Measurements from ENCODE around the gene ARHGAP12. TPM values are rescaled to one million over a fixed set of nuclear protein-coding genes. Genes with fewer than 3 reads are reported as not detected.

The ARHGAP12 gene
- total RNA-seq, 1 experiment from 2014 or later, result 51.9 TPM

DNA sequence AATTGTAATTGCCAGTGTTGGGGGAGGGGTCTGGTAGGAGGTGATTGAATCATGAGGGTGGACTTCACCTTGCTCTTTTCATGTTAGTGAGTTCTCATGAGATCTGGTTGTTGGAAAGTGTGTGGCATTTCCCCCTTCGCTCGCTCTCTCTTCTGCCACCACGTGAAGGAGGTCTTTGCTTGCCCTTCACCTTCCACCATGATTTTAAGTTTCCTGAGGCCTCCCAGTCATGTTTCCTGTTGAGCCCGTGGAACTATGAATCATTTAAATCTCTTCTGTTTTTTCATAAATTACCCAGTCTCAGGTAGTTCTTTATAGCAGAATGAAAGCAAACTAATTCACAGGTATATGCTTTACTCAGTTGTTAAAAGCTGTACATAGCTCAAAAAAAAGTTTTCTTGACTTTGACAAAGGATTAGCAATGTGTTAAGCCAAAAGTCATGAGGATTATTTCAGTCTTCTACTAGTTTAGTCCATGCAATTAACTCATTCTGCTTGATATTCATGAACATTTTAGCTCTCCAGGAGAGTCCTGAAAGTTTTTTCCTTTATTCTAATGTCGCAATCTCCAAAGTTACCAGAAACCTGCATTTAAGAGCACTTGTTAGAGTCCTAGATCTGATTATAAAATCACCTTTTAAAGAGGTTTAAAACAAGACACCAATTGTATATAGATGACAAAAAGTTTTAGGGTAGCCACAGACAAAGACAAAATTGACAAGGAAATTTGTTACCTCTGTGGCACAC lies 27.7 kb upstream of the ARHGAP12 start:
- no peak for DNase-seq

DNA sequence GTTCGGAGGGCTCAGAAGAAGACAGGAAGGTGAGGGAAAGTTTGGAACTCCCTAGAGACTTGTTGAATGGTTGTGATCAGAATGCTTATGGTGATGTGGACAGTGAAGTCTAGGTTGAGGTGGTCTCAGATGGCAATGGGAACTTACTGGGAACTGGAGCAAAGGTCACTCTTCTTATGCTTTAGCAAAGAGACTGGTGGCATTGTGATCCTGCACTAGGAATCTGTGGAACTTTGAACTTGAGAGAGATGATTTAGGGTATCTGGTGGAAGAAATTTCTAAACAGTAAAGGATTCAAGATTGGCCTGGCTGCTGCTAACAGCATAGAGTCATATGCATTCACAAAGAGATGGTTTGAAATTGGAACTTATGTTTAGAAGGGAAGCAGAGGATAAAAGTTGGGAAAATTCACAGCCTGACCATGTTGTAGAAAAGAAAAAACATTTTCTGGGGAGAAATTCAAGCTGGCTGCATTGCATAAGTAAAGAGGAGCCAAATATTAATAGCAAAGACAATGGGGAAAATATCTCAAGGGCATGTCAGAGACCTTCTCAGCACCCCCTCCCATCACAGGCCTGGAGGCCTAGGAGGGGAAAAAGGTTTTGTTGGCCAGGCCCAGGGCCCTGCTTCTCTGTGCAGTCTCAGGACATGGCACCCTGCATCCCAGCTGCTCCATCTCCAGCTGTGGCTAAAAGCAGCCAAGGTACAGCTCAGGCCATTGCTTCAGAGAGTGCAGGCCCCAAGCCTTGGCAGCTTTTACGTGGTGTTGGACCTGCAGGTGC lies 26.0 kb upstream of the ARHGAP12 start:
- no peaks in the 10 kb centered on the region for H4K20me1 ChIP-seq (ENCODE audit: insufficient read depth)
- no peaks in the 10 kb centered on the region for H3K9me3 ChIP-seq (ENCODE audit: insufficient read depth, low read depth)
- no peaks in the 10 kb centered on the region for H3K36me3 ChIP-seq (ENCODE audit: low read depth)
- no peak overlapping the region for H3K4me3 ChIP-seq
- H3K27ac ChIP-seq, result no peak overlapping the region
- peaks cover 13% of the 10 kb centered on the region for H3K4me1 ChIP-seq (replicated peaks; ENCODE audit: insufficient read depth)
- no peak overlapping the region for H3K4me2 ChIP-seq
- no peaks in the 10 kb centered on the region; the same call in 1 of the 2 replicates for H3F3A ChIP-seq (ENCODE audit: insufficient read depth, low read depth)
- no peaks in the 10 kb centered on the region for H3K79me2 ChIP-seq (ENCODE audit: low read depth)
- no peaks in the 10 kb centered on the region for H3K27me3 ChIP-seq (ENCODE audit: insufficient read depth, low read depth)
- ChIA-PET POLR2A (ENCODE audit: unreplicated experiment) (no interaction called here), CTCF (no interaction called here)
- no peak for DNase-seq
- TF ChIP-seq EZH2 (IDR thresholded peaks at IDR 0.05; ENCODE audit: low read depth), result no peak
- TF ChIP-seq, protein P1, sequence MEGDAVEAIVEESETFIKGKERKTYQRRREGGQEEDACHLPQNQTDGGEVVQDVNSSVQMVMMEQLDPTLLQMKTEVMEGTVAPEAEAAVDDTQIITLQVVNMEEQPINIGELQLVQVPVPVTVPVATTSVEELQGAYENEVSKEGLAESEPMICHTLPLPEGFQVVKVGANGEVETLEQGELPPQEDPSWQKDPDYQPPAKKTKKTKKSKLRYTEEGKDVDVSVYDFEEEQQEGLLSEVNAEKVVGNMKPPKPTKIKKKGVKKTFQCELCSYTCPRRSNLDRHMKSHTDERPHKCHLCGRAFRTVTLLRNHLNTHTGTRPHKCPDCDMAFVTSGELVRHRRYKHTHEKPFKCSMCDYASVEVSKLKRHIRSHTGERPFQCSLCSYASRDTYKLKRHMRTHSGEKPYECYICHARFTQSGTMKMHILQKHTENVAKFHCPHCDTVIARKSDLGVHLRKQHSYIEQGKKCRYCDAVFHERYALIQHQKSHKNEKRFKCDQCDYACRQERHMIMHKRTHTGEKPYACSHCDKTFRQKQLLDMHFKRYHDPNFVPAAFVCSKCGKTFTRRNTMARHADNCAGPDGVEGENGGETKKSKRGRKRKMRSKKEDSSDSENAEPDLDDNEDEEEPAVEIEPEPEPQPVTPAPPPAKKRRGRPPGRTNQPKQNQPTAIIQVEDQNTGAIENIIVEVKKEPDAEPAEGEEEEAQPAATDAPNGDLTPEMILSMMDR (conservative IDR thresholded peaks at IDR 0.05), result no peak
- intact Hi-C loops (cut with micrococcal nuclease; ENCODE audit: unreplicated experiment), result no loop called here
- no peak overlapping the region for H2AFZ ChIP-seq
- BruUV-seq (replicated peaks), result no TSS peak
- no peaks in the 10 kb centered on the region for H3K9me2 ChIP-seq (ENCODE audit: insufficient read depth)

More for the DNA sequence above, 27.7 kb upstream of the ARHGAP12 start:
- no peak overlapping the region for H3K4me3 ChIP-seq
- H3K9me2 ChIP-seq (ENCODE audit: insufficient read depth), result no peaks in the 10 kb centered on the region
- no peaks in the 10 kb centered on the region for H3K36me3 ChIP-seq (ENCODE audit: low read depth)
- no peak overlapping the region for H3K27ac ChIP-seq
- H3K79me2 ChIP-seq (ENCODE audit: low read depth), result no peaks in the 10 kb centered on the region
- intact Hi-C loops (cut with micrococcal nuclease; ENCODE audit: unreplicated experiment), result no loop called here
- ChIA-PET CTCF (no interaction called here), POLR2A (ENCODE audit: unreplicated experiment) (no interaction called here)
- H3K27me3 ChIP-seq (ENCODE audit: insufficient read depth, low read depth), result no peaks in the 10 kb centered on the region
- H3K9me3 ChIP-seq (ENCODE audit: insufficient read depth, low read depth), result no peaks in the 10 kb centered on the region
- peaks cover 30% of the 10 kb centered on the region for H3K4me1 ChIP-seq (replicated peaks; ENCODE audit: insufficient read depth)
- H4K20me1 ChIP-seq (ENCODE audit: insufficient read depth), result no peaks in the 10 kb centered on the region
- BruUV-seq (replicated peaks), result no TSS peak
- no peak overlapping the region for H3K4me2 ChIP-seq
- no peak overlapping the region for H2AFZ ChIP-seq
- H3F3A ChIP-seq (ENCODE audit: insufficient read depth, low read depth), result peaks cover 17% of the 10 kb centered on the region
- no peak for TF ChIP-seq EZH2 (IDR thresholded peaks at IDR 0.05; ENCODE audit: low read depth)
- TF ChIP-seq, protein P1 (conservative IDR thresholded peaks at IDR 0.05), result no peak

DNA sequence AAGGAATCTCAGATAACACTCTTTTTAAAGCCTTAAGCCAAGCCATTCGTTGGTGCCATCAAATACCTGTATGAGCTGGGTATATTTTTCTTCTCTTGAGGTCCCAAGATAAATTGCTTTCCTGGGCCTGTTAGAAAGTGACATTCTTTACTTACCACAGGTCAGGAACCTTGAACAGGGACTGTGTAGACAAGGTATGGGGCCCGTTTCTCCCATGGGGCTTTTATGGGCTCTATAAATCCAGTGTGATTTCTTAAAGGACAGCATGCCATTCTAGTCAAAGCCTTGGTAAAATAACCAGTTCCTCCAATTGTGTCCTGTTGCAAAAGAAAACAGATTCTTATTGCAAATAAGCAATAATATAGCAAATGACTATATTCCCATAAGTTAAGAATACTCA lies 24.8 kb upstream of the ARHGAP12 start:
- CTCF ChIA-PET, result no interaction called here
- peaks cover 6% of the 10 kb centered on the region; the same call in 1 of the 2 replicates for H3K4me1 ChIP-seq (replicated peaks; ENCODE audit: insufficient read depth)
- no peaks in the 10 kb centered on the region for H3K27me3 ChIP-seq (ENCODE audit: insufficient read depth, low read depth)
- H3K9me2 ChIP-seq (ENCODE audit: insufficient read depth), result no peaks in the 10 kb centered on the region
- no peaks in the 10 kb centered on the region for H3K9me3 ChIP-seq (ENCODE audit: insufficient read depth, low read depth)
- H2AFZ ChIP-seq, result no peak overlapping the region
- H4K20me1 ChIP-seq (ENCODE audit: insufficient read depth), result no peaks in the 10 kb centered on the region
- intact Hi-C loops (cut with micrococcal nuclease; ENCODE audit: unreplicated experiment), result no loop called here
- no TSS peak for BruUV-seq (replicated peaks)
- no peaks in the 10 kb centered on the region for H3K36me3 ChIP-seq (ENCODE audit: low read depth)
- no peaks in the 10 kb centered on the region for H3K79me2 ChIP-seq (ENCODE audit: low read depth)
- no peak overlapping the region for H3K4me2 ChIP-seq
- H3F3A ChIP-seq (ENCODE audit: insufficient read depth, low read depth), result no peaks in the 10 kb centered on the region
- no peak overlapping the region for H3K4me3 ChIP-seq
- TF ChIP-seq EZH2 (IDR thresholded peaks at IDR 0.05; ENCODE audit: low read depth), result no peak
- TF ChIP-seq, protein P1 (conservative IDR thresholded peaks at IDR 0.05), result no peak
- H3K27ac ChIP-seq, result no peak overlapping the region
- DNase-seq, result no peak
- POLR2A ChIA-PET (ENCODE audit: unreplicated experiment), result interaction anchor here (0.7 kb wide), 1 partner anchor 244 kb away, joined by 9 read pairs; no protein-coding TSS in a partner anchor
